GM19468 (cell line): ENCODE results near the gene MEF2A.

Source experiments
- ATAC-seq: cut with Tn5 transposase; IDR thresholded peaks from one replicate; pipeline ENCODE4 v1.9.1; 2021; ENCODE audit warnings: mild to moderate bottlenecking, moderate library complexity, moderate number of reproducible peaks; ENCODE audit not compliant: unreplicated experiment; ENCODE audit errors: extremely low read depth

The MEF2A gene

GRCh38 chr15:99683000-99683670 is 117.4 kb downstream of the MEF2A start:
- no peak for ATAC-seq

GRCh38 chr15:99686290-99686689 is 120.5 kb downstream of the MEF2A start:
- ATAC-seq = no peak

- no peak for ATAC-seq
These were observed 127.0 kb downstream of the MEF2A start for GRCh38 chr15:99692825-99693224.

- no peak for ATAC-seq
These were observed 130.3 kb downstream of the MEF2A start for GRCh38 chr15:99696096-99696495.

- ATAC-seq = no peak
These were observed 137.3 kb downstream of the MEF2A start for GRCh38 chr15:99702895-99703602.

GRCh38 chr15:99703603-99704443 is 138.0 kb downstream of the MEF2A start:
- ATAC-seq = no peak

GRCh38 chr15:99704444-99704838 is 138.7 kb downstream of the MEF2A start:
- ATAC-seq = peak; percentile 24

- ATAC-seq = no peak
These were observed 140.9 kb downstream of the MEF2A start for GRCh38 chr15:99706557-99707303.

- ATAC-seq = no peak
These were observed 141.9 kb downstream of the MEF2A start for GRCh38 chr15:99707473-99708270.

- no peak for ATAC-seq
These were observed 142.8 kb downstream of the MEF2A start for GRCh38 chr15:99708563-99708962.

GRCh38 chr15:99709243-99709986 is 143.6 kb downstream of the MEF2A start:
- ATAC-seq = no peak

- ATAC-seq = no peak
These were observed 145.8 kb downstream of the MEF2A start for GRCh38 chr15:99711625-99712024.

- no peak for ATAC-seq
These were observed 146.6 kb downstream of the MEF2A start for GRCh38 chr15:99712415-99712814.

GRCh38 chr15:99716540-99717095 is 150.8 kb downstream of the MEF2A start:
- no peak for ATAC-seq

GRCh38 chr15:99717161-99718009 is 151.6 kb downstream of the MEF2A start:
- ATAC-seq = no peak

- no peak for ATAC-seq
These were observed 152.6 kb downstream of the MEF2A start for GRCh38 chr15:99718421-99718820.

GRCh38 chr15:99719096-99719541 is 153.3 kb downstream of the MEF2A start:
- ATAC-seq = peak; percentile 88

GRCh38 chr15:99720533-99720932 is 154.7 kb downstream of the MEF2A start:
- ATAC-seq = no peak
